ENCODE measurements around the gene UNC119B.

Gene UNC119B

GRCh38 chr12:120739821-120740613 is 29.8 kb downstream of the UNC119B start:
- no peak for DNase-seq (ENCODE audit: low read depth)

- no peak for DNase-seq (ENCODE audit: low read depth)
These were observed 30.6 kb downstream of the UNC119B start for GRCh38 chr12:120740871-120741270.

GRCh38 chr12:120741476-120742421 is 31.5 kb downstream of the UNC119B start:
- no peak for DNase-seq (ENCODE audit: low read depth)

- DNase-seq (ENCODE audit: low read depth), result no peak
These were observed 34.8 kb downstream of the UNC119B start for GRCh38 chr12:120744922-120745493.

GRCh38 chr12:120748242-120748641 is 38.0 kb downstream of the UNC119B start:
- no peak for DNase-seq (ENCODE audit: low read depth)

GRCh38 chr12:120749256-120749655 is 39.0 kb downstream of the UNC119B start:
- DNase-seq (ENCODE audit: low read depth), result no peak

- no peak for DNase-seq (ENCODE audit: low read depth)
These were observed 40.5 kb downstream of the UNC119B start for GRCh38 chr12:120750806-120751205.

- DNase-seq (ENCODE audit: low read depth), result no peak
These were observed 41.1 kb downstream of the UNC119B start for GRCh38 chr12:120751389-120751788.

- no peak for DNase-seq (ENCODE audit: low read depth)
These were observed 44.5 kb downstream of the UNC119B start for GRCh38 chr12:120754792-120755191.

- no peak for DNase-seq (ENCODE audit: low read depth)
These were observed 45.0 kb downstream of the UNC119B start for GRCh38 chr12:120755269-120755668.

GRCh38 chr12:120757226-120757742 is 47.0 kb downstream of the UNC119B start:
- DNase-seq (ENCODE audit: low read depth), result no peak

GRCh38 chr12:120757949-120758348 is 47.7 kb downstream of the UNC119B start:
- DNase-seq (ENCODE audit: low read depth), result no peak

- no peak for DNase-seq (ENCODE audit: low read depth)
These were observed 48.7 kb downstream of the UNC119B start for GRCh38 chr12:120758798-120759590.

GRCh38 chr12:120759591-120760348 is 49.5 kb downstream of the UNC119B start:
- DNase-seq (ENCODE audit: low read depth), result no peak

GRCh38 chr12:120760349-120761254 is 50.3 kb downstream of the UNC119B start:
- DNase-seq (ENCODE audit: low read depth), result no peak

GRCh38 chr12:120761519-120761934 is 51.3 kb downstream of the UNC119B start:
- no peak for DNase-seq (ENCODE audit: low read depth)

- no peak for DNase-seq (ENCODE audit: low read depth)
These were observed 51.8 kb downstream of the UNC119B start for GRCh38 chr12:120762086-120762485.

- no peak for DNase-seq (ENCODE audit: low read depth)
These were observed 53.0 kb downstream of the UNC119B start for GRCh38 chr12:120763250-120763649.

GRCh38 chr12:120764816-120765215 is 54.6 kb downstream of the UNC119B start:
- no peak for DNase-seq (ENCODE audit: low read depth)

- no peak for DNase-seq (ENCODE audit: low read depth)
These were observed 56.3 kb downstream of the UNC119B start for GRCh38 chr12:120766566-120766965.

All from T follicular helper cell (primary cell).